HCT116 (cell line): ENCODE data around the gene PDE4D. TPM values are rescaled to one million over a fixed set of nuclear protein-coding genes. Genes with fewer than 3 reads are reported as not detected.

ENCODE experiments used
- ATAC-seq: fragments of 200-7000 bp; cut with Tn5 transposase; 2 replicates; pipeline ENCODE4 v1.9.1; 2020; ENCODE audit warnings: mild to moderate bottlenecking, moderate library complexity
- BruUV-seq: library from RNA; stranded (reverse); fragments of 400-500 nt; replicated peaks from 2 replicates; lab custom pipeline; 2021; lab: Mats Ljungman, UMichigan
- CTCF ChIA-PET: fragments of 300-600 bp; sonication (Branson Sonifier 250); formaldehyde crosslinking; loops from one replicate; lab custom pipeline; 2021; ENCODE audit warnings: antibody characterized with exemption; lab: Charles Lee
- POLR2A ChIA-PET: fragments of 300-600, 350-600 bp; sonication (Branson Sonifier 250); formaldehyde crosslinking; loops from one replicate; lab custom pipeline; 2021; ENCODE audit warnings: antibody characterized with exemption; lab: Charles Lee
- RAD21 ChIA-PET, 2 experiments: fragments of 300-600 bp; sonication (Branson Sonifier 250); formaldehyde crosslinking; loops; one replicate each; lab custom pipeline; 2023; ENCODE audit warnings: low total read pairs in 2 of 2; ENCODE audit not compliant: uncharacterized antibody in 2 of 2, unreplicated experiment in 2 of 2, low non-redundant PET in 1 of 2; lab: Charles Lee
- DNase-seq: peaks from one replicate; pipeline ENCODE4 v3.0.0-alpha.2; 2010; ENCODE audit warnings: low read depth, low spot score
- H2AFZ ChIP-seq: fragments of 200-600 bp; shearing (Covaris generic), sonication (generic); 2 replicates; pipeline ENCODE4 v1.6.1; 2017; ENCODE audit warnings: low read depth, mixed run types, mixed read lengths, antibody characterized with exemption, low read length; ENCODE audit not compliant: poor library complexity, severe bottlenecking
- H3K27ac ChIP-seq: 2 replicates; pipeline ENCODE4 v1.5.1; 2012; ENCODE audit warnings: low read depth, low read length
- H3K27me3 ChIP-seq: fragments of 200-600 bp; sonication (generic); 2 replicates; pipeline ENCODE4 v1.6.1; 2016; ENCODE audit warnings: mixed run types, low read length, mixed read lengths; ENCODE audit not compliant: insufficient read depth
- H3K36me3 ChIP-seq, 2 experiments: fragments of 200-500 bp in 1 of 2; fragments of 200-600 bp in 1 of 2; sonication (Bioruptor generic) in 1 of 2; sonication (generic) in 1 of 2; 2 replicates each; pipeline versions ENCODE4 v1.5.1 to v1.6.1; 2014 to 2016; ENCODE audit warnings: low read length in 2 of 2, inconsistent platforms in 1 of 2, mixed read lengths in 1 of 2, mixed run types in 1 of 2; ENCODE audit not compliant: insufficient read depth in 2 of 2, control insufficient read depth in 1 of 2
- H3K4me1 ChIP-seq, 2 experiments: fragments of 200-600 bp in 1 of 2; sonication (generic) in 1 of 2; 2 replicates each; pipeline versions ENCODE4 v1.5.1 to v1.6.1; 2012 to 2017; ENCODE audit warnings: low read length in 2 of 2, inconsistent platforms in 1 of 2, mild to moderate bottlenecking in 1 of 2, mixed read lengths in 1 of 2, mixed run types in 1 of 2, moderate library complexity in 1 of 2; ENCODE audit not compliant: insufficient read depth in 2 of 2, control insufficient read depth in 1 of 2
- H3K4me2 ChIP-seq: fragments of 200-600 bp; sonication (generic); 2 replicates; pipeline ENCODE4 v1.6.1; 2017; ENCODE audit warnings: mixed run types, low read length, mixed read lengths
- H3K4me3 ChIP-seq, 2 experiments: fragments of 200-600 bp in 1 of 2; sonication (generic) in 1 of 2; replicated peaks in 1 of 2; 2 replicates each; pipeline ENCODE4 v1.5.1; 2011 to 2016; ENCODE audit warnings: low read length in 2 of 2, control low read depth in 1 of 2, low read depth in 1 of 2, mild to moderate bottlenecking in 1 of 2, mixed read lengths in 1 of 2, mixed run types in 1 of 2
- H3K79me2 ChIP-seq: fragments of 200-600 bp; sonication (generic); 2 replicates; pipeline ENCODE4 v1.6.1; 2017; ENCODE audit warnings: mild to moderate bottlenecking, mixed run types, low read length, moderate library complexity, mixed read lengths; ENCODE audit not compliant: insufficient read depth
- H3K9ac ChIP-seq: fragments of 200-600 bp; sonication (generic); 2 replicates; pipeline ENCODE4 v1.6.1; 2016; ENCODE audit warnings: low read length, mixed read lengths
- H3K9me2 ChIP-seq: fragments of 200-600 bp; sonication (generic), shearing (Covaris generic); 2 replicates; pipeline ENCODE4 v1.6.1; 2017; ENCODE audit warnings: mixed run types, mild to moderate bottlenecking, moderate library complexity; ENCODE audit not compliant: insufficient read depth
- H3K9me3 ChIP-seq, 2 experiments: fragments of 200-500 bp in 1 of 2; fragments of 200-600 bp in 1 of 2; sonication (Bioruptor generic) in 1 of 2; sonication (generic) in 1 of 2; 2 replicates each; pipeline ENCODE4 v1.6.1; 2014 to 2017; ENCODE audit warnings: low read length in 2 of 2, mixed read lengths in 2 of 2, inconsistent platforms in 1 of 2, low read depth in 1 of 2, mild to moderate bottlenecking in 1 of 2, mixed run types in 1 of 2, moderate library complexity in 1 of 2; ENCODE audit not compliant: control insufficient read depth in 1 of 2, insufficient read depth in 1 of 2
- H4K20me1 ChIP-seq: fragments of 200-600 bp; sonication (generic), shearing (Covaris generic); 2 replicates; pipeline ENCODE4 v1.6.1; 2017; ENCODE audit warnings: mixed run types, mild to moderate bottlenecking, moderate library complexity; ENCODE audit not compliant: insufficient read depth
- CBX3 ChIP-seq: IDR thresholded peaks from 2 replicates; pipeline ENCODE4 v1.6.1; 2012; ENCODE audit warnings: low read depth
- CEBPB ChIP-seq: IDR thresholded peaks from 2 replicates; pipeline ENCODE4 v1.6.1; 2012; ENCODE audit warnings: low read depth
- EGR1 ChIP-seq: IDR thresholded peaks from 2 replicates; pipeline ENCODE4 v1.6.1; 2012; ENCODE audit warnings: low read depth
- ELF1 ChIP-seq: IDR thresholded peaks from 2 replicates; pipeline ENCODE4 v1.6.1; 2012; ENCODE audit warnings: low read depth, borderline replicate concordance
- EZH2phosphoT487 ChIP-seq: fragments of 200-600 bp; IDR thresholded peaks from 2 replicates; pipeline ENCODE4 v1.6.1; 2018; ENCODE audit warnings: antibody characterized with exemption, borderline replicate concordance
- FOSL1 ChIP-seq: IDR thresholded peaks from 2 replicates; pipeline ENCODE4 v1.6.1; 2012; ENCODE audit warnings: low read depth
- POLR2A ChIP-seq: IDR thresholded peaks from 2 replicates; pipeline ENCODE4 v1.7.0; 2011; ENCODE audit warnings: borderline replicate concordance; ENCODE audit not compliant: insufficient read depth, insufficient read length; ENCODE audit errors: extremely low read depth
- POLR2AphosphoS5 ChIP-seq: IDR thresholded peaks from 2 replicates; pipeline ENCODE4 v1.6.1; 2011; ENCODE audit warnings: mild to moderate bottlenecking, low read depth, low read length, moderate library complexity
- SP1 ChIP-seq: IDR thresholded peaks from 2 replicates; pipeline ENCODE4 v1.6.1; 2012; ENCODE audit warnings: low read depth
- TCF7L2 ChIP-seq: IDR thresholded peaks from 2 replicates; pipeline ENCODE4 v1.7.0; 2011; ENCODE audit warnings: borderline replicate concordance, inconsistent platforms; ENCODE audit not compliant: insufficient read depth, insufficient read length; ENCODE audit errors: extremely low read depth
- ZFX ChIP-seq: fragments of 450-650 bp; IDR thresholded peaks from 2 replicates; pipeline ENCODE4 v1.6.1; 2017
- ZNF274 ChIP-seq: fragments of 200-500 bp; sonication (Bioruptor generic); IDR thresholded peaks from 2 replicates; pipeline ENCODE4 v1.6.1; 2014; ENCODE audit warnings: mild to moderate bottlenecking, low read depth, low read length, inconsistent platforms
- intact Hi-C: fragments of 100-400 bp; cut with micrococcal nuclease; formaldehyde crosslinking; loops from 2 replicates; pipeline ENCODE4 v1.10.0; 2022
- total RNA-seq: library from RNA; stranded (reverse); gene quantifications from one replicate; pipeline ENCODE4 v1.2.1, GENCODE V29; 2021; ENCODE audit not compliant: unreplicated experiment
- TF ChIP-seq, protein P1 (sequence below): IDR thresholded peaks from 2 replicates; pipeline ENCODE4 v1.6.1; 2012
- TF ChIP-seq, protein P2 (sequence below): IDR thresholded peaks from 2 replicates; pipeline ENCODE4 v1.6.1; 2011; ENCODE audit warnings: mild to moderate bottlenecking, low read length, moderate library complexity; ENCODE audit not compliant: insufficient replicate concordance; ENCODE audit errors: extremely low read depth
- TF ChIP-seq, protein P3 (sequence below), 3 experiments: fragments of 200-600 bp in 1 of 3; sonication (generic) in 1 of 3; IDR thresholded peaks in 2 of 3; conservative IDR thresholded peaks in 1 of 3; 2 replicates each; pipeline ENCODE4 v1.5.1; 2012 to 2017; ENCODE audit warnings: low read depth in 2 of 3, low read length in 2 of 3, antibody characterized with exemption in 1 of 3, borderline replicate concordance in 1 of 3, control low read depth in 1 of 3, mild to moderate bottlenecking in 1 of 3, mixed read lengths in 1 of 3, mixed run types in 1 of 3, moderate library complexity in 1 of 3; ENCODE audit not compliant: insufficient read depth in 1 of 3

The PDE4D gene
- total RNA-seq, 1 experiment from 2014 or later: 1.1 TPM

DNA sequence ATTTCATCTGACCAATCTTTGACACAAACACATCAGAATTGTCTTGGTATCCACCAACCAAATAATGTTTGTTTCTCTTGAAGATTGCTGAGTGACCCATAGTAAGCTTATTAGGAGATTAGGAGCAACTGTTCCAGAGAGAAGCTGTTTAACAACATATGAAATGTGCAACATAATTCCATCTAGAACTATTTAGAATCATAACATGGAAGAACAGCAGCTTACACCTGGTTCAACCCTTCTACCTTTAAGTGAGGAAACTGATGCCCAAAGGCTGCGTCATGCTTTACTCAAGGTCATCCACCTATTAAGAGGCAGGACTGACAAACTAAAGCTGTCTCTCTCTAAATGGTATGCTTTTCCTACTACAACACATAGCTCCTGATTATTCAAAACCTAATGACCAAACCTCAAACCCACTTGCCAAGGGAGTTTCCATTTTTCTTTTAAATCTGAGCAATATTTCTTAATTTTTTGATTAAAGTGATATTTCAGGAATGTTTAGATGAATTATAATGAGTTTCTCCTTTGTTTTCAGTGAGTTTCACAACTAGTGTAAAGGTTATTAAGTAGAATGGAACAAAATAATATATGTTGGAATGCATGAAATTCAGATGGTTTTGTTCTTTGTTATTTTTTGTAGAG, 764.8 kb downstream of the PDE4D start:
- no TSS peak for BruUV-seq
- ChIA-PET POLR2A (no interaction called here), CTCF (no interaction called here)

More for the DNA sequence above, 764.8 kb downstream of the PDE4D start:
- no peaks in the 10 kb centered on the region for H3K9me2 ChIP-seq
- H3K4me3 ChIP-seq: no peak overlapping the region
- intact Hi-C loops: loop anchor here (10.0 kb wide), 1 partner anchor 1334 kb away; no protein-coding TSS in a partner anchor
- RAD21 ChIA-PET: no interaction called here
- no peak for ATAC-seq
- no peak overlapping the region for H2AFZ ChIP-seq
- no peak overlapping the region for H3K9ac ChIP-seq
- H3K27me3 ChIP-seq: no peaks in the 10 kb centered on the region
- H3K4me1 ChIP-seq: peaks cover 18 to 26% of the 10 kb centered on the region in 2 experiments
- H3K4me2 ChIP-seq: no peak overlapping the region
- TF ChIP-seq POLR2A (no peak), POLR2AphosphoS5 (no peak), ZNF274 (no peak), TCF7L2 (no peak), FOSL1 (no peak), ZFX (no peak), ELF1 (no peak), SP1 (no peak), EGR1 (no peak), CEBPB (no peak), CBX3 (no peak), EZH2phosphoT487 (no peak)
- TF ChIP-seq, protein P1, sequence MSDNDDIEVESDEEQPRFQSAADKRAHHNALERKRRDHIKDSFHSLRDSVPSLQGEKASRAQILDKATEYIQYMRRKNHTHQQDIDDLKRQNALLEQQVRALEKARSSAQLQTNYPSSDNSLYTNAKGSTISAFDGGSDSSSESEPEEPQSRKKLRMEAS: no peak
- TF ChIP-seq, protein P2, sequence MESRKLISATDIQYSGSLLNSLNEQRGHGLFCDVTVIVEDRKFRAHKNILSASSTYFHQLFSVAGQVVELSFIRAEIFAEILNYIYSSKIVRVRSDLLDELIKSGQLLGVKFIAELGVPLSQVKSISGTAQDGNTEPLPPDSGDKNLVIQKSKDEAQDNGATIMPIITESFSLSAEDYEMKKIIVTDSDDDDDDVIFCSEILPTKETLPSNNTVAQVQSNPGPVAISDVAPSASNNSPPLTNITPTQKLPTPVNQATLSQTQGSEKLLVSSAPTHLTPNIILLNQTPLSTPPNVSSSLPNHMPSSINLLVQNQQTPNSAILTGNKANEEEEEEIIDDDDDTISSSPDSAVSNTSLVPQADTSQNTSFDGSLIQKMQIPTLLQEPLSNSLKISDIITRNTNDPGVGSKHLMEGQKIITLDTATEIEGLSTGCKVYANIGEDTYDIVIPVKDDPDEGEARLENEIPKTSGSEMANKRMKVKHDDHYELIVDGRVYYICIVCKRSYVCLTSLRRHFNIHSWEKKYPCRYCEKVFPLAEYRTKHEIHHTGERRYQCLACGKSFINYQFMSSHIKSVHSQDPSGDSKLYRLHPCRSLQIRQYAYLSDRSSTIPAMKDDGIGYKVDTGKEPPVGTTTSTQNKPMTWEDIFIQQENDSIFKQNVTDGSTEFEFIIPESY: no peak
- TF ChIP-seq, protein P3, sequence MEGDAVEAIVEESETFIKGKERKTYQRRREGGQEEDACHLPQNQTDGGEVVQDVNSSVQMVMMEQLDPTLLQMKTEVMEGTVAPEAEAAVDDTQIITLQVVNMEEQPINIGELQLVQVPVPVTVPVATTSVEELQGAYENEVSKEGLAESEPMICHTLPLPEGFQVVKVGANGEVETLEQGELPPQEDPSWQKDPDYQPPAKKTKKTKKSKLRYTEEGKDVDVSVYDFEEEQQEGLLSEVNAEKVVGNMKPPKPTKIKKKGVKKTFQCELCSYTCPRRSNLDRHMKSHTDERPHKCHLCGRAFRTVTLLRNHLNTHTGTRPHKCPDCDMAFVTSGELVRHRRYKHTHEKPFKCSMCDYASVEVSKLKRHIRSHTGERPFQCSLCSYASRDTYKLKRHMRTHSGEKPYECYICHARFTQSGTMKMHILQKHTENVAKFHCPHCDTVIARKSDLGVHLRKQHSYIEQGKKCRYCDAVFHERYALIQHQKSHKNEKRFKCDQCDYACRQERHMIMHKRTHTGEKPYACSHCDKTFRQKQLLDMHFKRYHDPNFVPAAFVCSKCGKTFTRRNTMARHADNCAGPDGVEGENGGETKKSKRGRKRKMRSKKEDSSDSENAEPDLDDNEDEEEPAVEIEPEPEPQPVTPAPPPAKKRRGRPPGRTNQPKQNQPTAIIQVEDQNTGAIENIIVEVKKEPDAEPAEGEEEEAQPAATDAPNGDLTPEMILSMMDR (IDR thresholded peaks at IDR 0.05 in 2 of 3, conservative IDR thresholded peaks at IDR 0.05 in 1 of 3; ENCODE audit: borderline replicate concordance in 1 of 3, insufficient read depth in 1 of 3, low read depth in 2 of 3, low read length in 2 of 3): no peak
- TF ChIP-seq, all 23 proteins: peak for 0
- DNase-seq: no peak
- Histone ChIP-seq H4K20me1 (no peaks in the 10 kb centered on the region), H3K79me2 (no peaks in the 10 kb centered on the region), H3K9me3 (no peaks in the 10 kb centered on the region), H3K36me3 (no peaks in the 10 kb centered on the region), H3K27ac (no peak overlapping the region)
